Parathyroid adenoma (tissue), 2 donors: ENCODE results near the gene DDX10.

Experiments used
- H2AFZ ChIP-seq: fragments of 300-600 bp; sonication (generic); one replicate; pipeline ENCODE4 v1.7.0; 2017; ENCODE audit warnings: antibody characterized with exemption, mild to moderate bottlenecking
- H3K27ac ChIP-seq: fragments of 300-600 bp; sonication (generic); one replicate; pipeline ENCODE4 v1.7.0; 2017
- H3K27me3 ChIP-seq: fragments of 300-600 bp; sonication (generic); one replicate; pipeline ENCODE4 v1.7.0; 2017; ENCODE audit warnings: low read length; ENCODE audit not compliant: control insufficient read depth, insufficient read depth
- H3K36me3 ChIP-seq: fragments of 300-600 bp; sonication (generic); one replicate; pipeline ENCODE4 v1.7.0; 2017; ENCODE audit warnings: low read length; ENCODE audit not compliant: control insufficient read depth, insufficient read depth
- H3K4me1 ChIP-seq: fragments of 300-600 bp; sonication (generic); one replicate; pipeline ENCODE4 v1.7.0; 2017; ENCODE audit warnings: control low read depth
- H3K4me2 ChIP-seq: fragments of 300-600 bp; sonication (generic); one replicate; pipeline ENCODE4 v1.7.0; 2017; ENCODE audit warnings: low read length
- H3K4me3 ChIP-seq: fragments of 300-600 bp; sonication (generic); one replicate; pipeline ENCODE4 v1.7.0; 2017; ENCODE audit warnings: low read depth, low read length
- H3K79me2 ChIP-seq: fragments of 300-600 bp; sonication (generic); one replicate; pipeline ENCODE4 v1.7.0; 2017; ENCODE audit warnings: control low read depth
- H3K9ac ChIP-seq: fragments of 300-600 bp; sonication (generic); one replicate; pipeline ENCODE4 v1.7.0; 2017; ENCODE audit warnings: mild to moderate bottlenecking
- H3K9me3 ChIP-seq: fragments of 300-600 bp; sonication (generic); one replicate; pipeline ENCODE4 v1.7.0; 2017; ENCODE audit warnings: low read length; ENCODE audit not compliant: control insufficient read depth
- TF ChIP-seq, protein P1 (sequence below): fragments of 300-600 bp; sonication (generic); IDR thresholded peaks from one replicate; pipeline ENCODE4 v1.7.0; 2017; ENCODE audit warnings: antibody characterized with exemption, mild to moderate bottlenecking
- donor health status: primary hyperparathyroidism.

DDX10 gene

GRCh38 chr11:108664730-108665525, at the start of gene DDX10:
DDX10 (plus strand) TSS chr11:108665069; CDS start chr11:108665154, 85 bp downstream.
- Histone ChIP-seq H3K27ac (no peak within 1 kb of the TSS), H3K4me2 (peak within 1 kb of the TSS; percentile 85)

DNA sequence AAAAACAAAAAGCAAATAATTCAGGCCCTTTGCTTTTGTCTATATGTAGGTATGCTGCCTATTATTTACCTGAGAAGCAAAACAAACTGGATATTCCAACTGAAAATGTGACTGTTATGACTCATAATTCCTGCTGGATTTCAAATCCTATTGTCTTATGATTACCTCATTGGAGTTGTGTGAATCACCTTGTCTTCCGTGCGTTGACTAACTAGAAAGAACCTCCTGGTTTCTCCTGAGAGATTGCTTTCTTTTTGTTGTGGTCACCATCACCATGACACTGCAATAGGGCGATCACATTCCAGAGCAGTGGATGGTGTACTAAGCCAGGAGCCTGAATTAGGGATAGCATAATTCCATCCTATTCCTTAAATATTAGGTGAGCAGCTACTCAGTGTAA, 48.3 kb upstream of the DDX10 start:
- H3K4me3 ChIP-seq: no peak overlapping the region
- H3K4me1 ChIP-seq: no peaks in the 10 kb centered on the region
- H3K9me3 ChIP-seq: no peaks in the 10 kb centered on the region
- no peak overlapping the region for H3K4me2 ChIP-seq
- H3K79me2 ChIP-seq: no peaks in the 10 kb centered on the region
- no peak overlapping the region for H3K27ac ChIP-seq
- no peaks in the 10 kb centered on the region for H3K27me3 ChIP-seq
- no peak overlapping the region for H2AFZ ChIP-seq
- TF ChIP-seq, protein P1, sequence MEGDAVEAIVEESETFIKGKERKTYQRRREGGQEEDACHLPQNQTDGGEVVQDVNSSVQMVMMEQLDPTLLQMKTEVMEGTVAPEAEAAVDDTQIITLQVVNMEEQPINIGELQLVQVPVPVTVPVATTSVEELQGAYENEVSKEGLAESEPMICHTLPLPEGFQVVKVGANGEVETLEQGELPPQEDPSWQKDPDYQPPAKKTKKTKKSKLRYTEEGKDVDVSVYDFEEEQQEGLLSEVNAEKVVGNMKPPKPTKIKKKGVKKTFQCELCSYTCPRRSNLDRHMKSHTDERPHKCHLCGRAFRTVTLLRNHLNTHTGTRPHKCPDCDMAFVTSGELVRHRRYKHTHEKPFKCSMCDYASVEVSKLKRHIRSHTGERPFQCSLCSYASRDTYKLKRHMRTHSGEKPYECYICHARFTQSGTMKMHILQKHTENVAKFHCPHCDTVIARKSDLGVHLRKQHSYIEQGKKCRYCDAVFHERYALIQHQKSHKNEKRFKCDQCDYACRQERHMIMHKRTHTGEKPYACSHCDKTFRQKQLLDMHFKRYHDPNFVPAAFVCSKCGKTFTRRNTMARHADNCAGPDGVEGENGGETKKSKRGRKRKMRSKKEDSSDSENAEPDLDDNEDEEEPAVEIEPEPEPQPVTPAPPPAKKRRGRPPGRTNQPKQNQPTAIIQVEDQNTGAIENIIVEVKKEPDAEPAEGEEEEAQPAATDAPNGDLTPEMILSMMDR: no peak
- no peak overlapping the region for H3K9ac ChIP-seq
- no peaks in the 10 kb centered on the region for H3K36me3 ChIP-seq

More at GRCh38 chr11:108664730-108665525, at the start of gene DDX10:
- Histone ChIP-seq H3K9me3 (no peaks in the 10 kb centered on the region), H2AFZ (peak within 1 kb of the TSS; percentile 79), H3K79me2 (peaks cover 8% of the 10 kb centered on the region), H3K4me1 (peaks cover 3% of the 10 kb centered on the region), H3K4me3 (peak within 1 kb of the TSS; percentile 83), H3K36me3 (no peaks in the 10 kb centered on the region), H3K9ac (no peak within 1 kb of the TSS), H3K27me3 (no peaks in the 10 kb centered on the region)
- TF ChIP-seq, protein P1: no peak

DNA sequence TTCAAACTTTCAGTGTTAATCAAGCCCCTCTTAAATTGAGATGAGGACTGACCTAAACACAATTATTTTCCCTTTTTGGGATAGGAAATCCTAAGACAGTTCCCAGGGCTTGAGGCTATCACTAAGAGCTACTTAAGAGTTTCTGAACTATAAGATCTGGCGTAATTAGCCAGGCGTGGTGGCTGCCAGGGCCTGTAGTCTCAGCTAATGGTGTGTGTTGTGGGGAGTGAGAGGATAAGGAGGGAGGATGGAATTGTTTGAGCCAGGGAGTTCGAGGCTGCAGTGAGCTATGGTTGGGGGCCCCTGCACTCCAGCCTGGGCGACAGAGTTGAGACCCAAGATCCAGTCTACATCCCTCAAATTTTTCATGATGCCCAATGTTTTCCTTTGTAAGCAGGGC, 47.8 kb upstream of the DDX10 start:
- no peaks in the 10 kb centered on the region for H3K9me3 ChIP-seq
- H3K9ac ChIP-seq: no peak overlapping the region
- H3K4me3 ChIP-seq: no peak overlapping the region
- no peaks in the 10 kb centered on the region for H3K79me2 ChIP-seq
- H3K27me3 ChIP-seq: no peaks in the 10 kb centered on the region
- TF ChIP-seq, protein P1: no peak
- no peaks in the 10 kb centered on the region for H3K4me1 ChIP-seq
- no peak overlapping the region for H3K4me2 ChIP-seq
- H3K36me3 ChIP-seq: no peaks in the 10 kb centered on the region
- no peak overlapping the region for H2AFZ ChIP-seq
- no peak overlapping the region for H3K27ac ChIP-seq

- H3K79me2 ChIP-seq: no peaks in the 10 kb centered on the region
- TF ChIP-seq, protein P1: no peak
Observed at GRCh38 chr11:108618529-108618928, 46.3 kb upstream of the DDX10 start.

More at GRCh38 chr11:108618529-108618928, 46.3 kb upstream of the DDX10 start:
- Histone ChIP-seq H3K27me3 (no peaks in the 10 kb centered on the region), H2AFZ (no peak overlapping the region), H3K9me3 (no peaks in the 10 kb centered on the region), H3K4me2 (no peak overlapping the region), H3K36me3 (no peaks in the 10 kb centered on the region), H3K9ac (no peak overlapping the region), H3K27ac (no peak overlapping the region), H3K4me3 (no peak overlapping the region), H3K4me1 (no peaks in the 10 kb centered on the region)
